ENCODE measurements around the gene PCNA. TPM values are rescaled to one million over a fixed set of nuclear protein-coding genes. Genes with fewer than 3 reads are reported as not detected.
A peak's percentile ranks its signal among the peaks of the same experiment; 100 is the strongest.

The PCNA gene
- total and polyA plus RNA-seq, 9 of the 15 experiments (the other 6 are each of a cell fraction or from before 2014, with no cell fraction given), result 213 to 390 (median 291) TPM

GRCh38 chr20:5119435-5120184 is at the start of gene PCNA (continued):
- TF ChIP-seq MNT (conservative IDR thresholded peaks at IDR 0.05), result peak; percentile 69 to 84
- TF ChIP-seq CREB1 (IDR thresholded peaks at IDR 0.05), result peak; percentile 93
- TF ChIP-seq CREB1 (CRISPR knock-in tag; IDR thresholded peaks at IDR 0.05), result peak; percentile 94
- peak; percentile 99 for TF ChIP-seq ARID4B (CRISPR knock-in tag; IDR thresholded peaks at IDR 0.05)
- peak; percentile 27; the same call in 1 of the 2 replicates for TF ChIP-seq TEAD4 (IDR thresholded peaks at IDR 0.05; ENCODE audit: low read length)
- peak; percentile 96; the same call in 1 of the 2 replicates for TF ChIP-seq TEAD4 (CRISPR knock-in tag; IDR thresholded peaks at IDR 0.05; ENCODE audit: borderline replicate concordance)
- TF ChIP-seq MAZ (CRISPR knock-in tag; conservative IDR thresholded peaks at IDR 0.05 in 1 of 2, IDR thresholded peaks at IDR 0.05 in 1 of 2), result peak in 1 of 2 experiments; percentile 48; a peak in 2 of 4 replicates
- 0 out of 2 replicates have a peak, but pooled peaks have one; percentile 34 for TF ChIP-seq ZBTB17 (CRISPR knock-in tag; IDR thresholded peaks at IDR 0.05)
- TF ChIP-seq DIDO1 (tag; IDR thresholded peaks at IDR 0.05; ENCODE audit: low read depth), result no peak
- TF ChIP-seq ZBTB43 (CRISPR knock-in tag; IDR thresholded peaks at IDR 0.05), result peak; percentile 96
- peak; percentile 94 for TF ChIP-seq ZNF431 (CRISPR knock-in tag; IDR thresholded peaks at IDR 0.05)
- TF ChIP-seq THAP7 (CRISPR knock-in tag; IDR thresholded peaks at IDR 0.05), result no peak
- TF ChIP-seq TSC22D4 (tag; IDR thresholded peaks at IDR 0.05), result no peak
- TF ChIP-seq NELFE (IDR thresholded peaks at IDR 0.05; ENCODE audit: insufficient read depth, insufficient read length), result no peak
- no peak for TF ChIP-seq CBX8 (IDR thresholded peaks at IDR 0.05; ENCODE audit: borderline replicate concordance, extremely low read depth, low read depth, low read length, poor library complexity, severe bottlenecking)
- TF ChIP-seq PYGO2 (tag; IDR thresholded peaks at IDR 0.05), result no peak
- TF ChIP-seq NFYB (IDR thresholded peaks at IDR 0.05; ENCODE audit: extremely low read depth, insufficient read length), result peak; percentile 70
- TF ChIP-seq IRF2 (CRISPR knock-in tag; IDR thresholded peaks at IDR 0.05), result peak; percentile 96; the same call in 1 of the 2 replicates
- peak; percentile 21; the same call in 1 of the 2 replicates for TF ChIP-seq NFRKB (IDR thresholded peaks at IDR 0.05; ENCODE audit: low read depth)

Data from K562 (cell line).